Parathyroid adenoma (tissue), 2 donors: Measurements from ENCODE around the gene NBAS.

Source experiments
- H2AFZ ChIP-seq: fragments of 300-600 bp; sonication (generic); one replicate; pipeline ENCODE4 v1.7.0; 2017; ENCODE audit warnings: antibody characterized with exemption, mild to moderate bottlenecking
- H3K27ac ChIP-seq: fragments of 300-600 bp; sonication (generic); one replicate; pipeline ENCODE4 v1.7.0; 2017
- H3K27me3 ChIP-seq: fragments of 300-600 bp; sonication (generic); one replicate; pipeline ENCODE4 v1.7.0; 2017; ENCODE audit warnings: low read length; ENCODE audit not compliant: control insufficient read depth, insufficient read depth
- H3K36me3 ChIP-seq: fragments of 300-600 bp; sonication (generic); one replicate; pipeline ENCODE4 v1.7.0; 2017; ENCODE audit warnings: low read length; ENCODE audit not compliant: control insufficient read depth, insufficient read depth
- H3K4me1 ChIP-seq: fragments of 300-600 bp; sonication (generic); one replicate; pipeline ENCODE4 v1.7.0; 2017; ENCODE audit warnings: control low read depth
- H3K4me2 ChIP-seq: fragments of 300-600 bp; sonication (generic); one replicate; pipeline ENCODE4 v1.7.0; 2017; ENCODE audit warnings: low read length
- H3K4me3 ChIP-seq: fragments of 300-600 bp; sonication (generic); one replicate; pipeline ENCODE4 v1.7.0; 2017; ENCODE audit warnings: low read depth, low read length
- H3K79me2 ChIP-seq: fragments of 300-600 bp; sonication (generic); one replicate; pipeline ENCODE4 v1.7.0; 2017; ENCODE audit warnings: control low read depth
- H3K9ac ChIP-seq: fragments of 300-600 bp; sonication (generic); one replicate; pipeline ENCODE4 v1.7.0; 2017; ENCODE audit warnings: mild to moderate bottlenecking
- H3K9me3 ChIP-seq: fragments of 300-600 bp; sonication (generic); one replicate; pipeline ENCODE4 v1.7.0; 2017; ENCODE audit warnings: low read length; ENCODE audit not compliant: control insufficient read depth
- TF ChIP-seq, protein P1 (sequence below): fragments of 300-600 bp; sonication (generic); IDR thresholded peaks from one replicate; pipeline ENCODE4 v1.7.0; 2017; ENCODE audit warnings: antibody characterized with exemption, mild to moderate bottlenecking
- donor health status: primary hyperparathyroidism.

The NBAS gene

GRCh38 chr2:15388406-15389325 is 172.5 kb downstream of the NBAS start:
- TF ChIP-seq, protein P1, sequence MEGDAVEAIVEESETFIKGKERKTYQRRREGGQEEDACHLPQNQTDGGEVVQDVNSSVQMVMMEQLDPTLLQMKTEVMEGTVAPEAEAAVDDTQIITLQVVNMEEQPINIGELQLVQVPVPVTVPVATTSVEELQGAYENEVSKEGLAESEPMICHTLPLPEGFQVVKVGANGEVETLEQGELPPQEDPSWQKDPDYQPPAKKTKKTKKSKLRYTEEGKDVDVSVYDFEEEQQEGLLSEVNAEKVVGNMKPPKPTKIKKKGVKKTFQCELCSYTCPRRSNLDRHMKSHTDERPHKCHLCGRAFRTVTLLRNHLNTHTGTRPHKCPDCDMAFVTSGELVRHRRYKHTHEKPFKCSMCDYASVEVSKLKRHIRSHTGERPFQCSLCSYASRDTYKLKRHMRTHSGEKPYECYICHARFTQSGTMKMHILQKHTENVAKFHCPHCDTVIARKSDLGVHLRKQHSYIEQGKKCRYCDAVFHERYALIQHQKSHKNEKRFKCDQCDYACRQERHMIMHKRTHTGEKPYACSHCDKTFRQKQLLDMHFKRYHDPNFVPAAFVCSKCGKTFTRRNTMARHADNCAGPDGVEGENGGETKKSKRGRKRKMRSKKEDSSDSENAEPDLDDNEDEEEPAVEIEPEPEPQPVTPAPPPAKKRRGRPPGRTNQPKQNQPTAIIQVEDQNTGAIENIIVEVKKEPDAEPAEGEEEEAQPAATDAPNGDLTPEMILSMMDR: no peak
- Histone ChIP-seq H3K4me3 (no peak overlapping the region), H3K27ac (no peak overlapping the region), H3K9me3 (no peaks in the 10 kb centered on the region), H3K79me2 (no peaks in the 10 kb centered on the region), H3K36me3 (no peaks in the 10 kb centered on the region), H3K27me3 (no peaks in the 10 kb centered on the region), H3K4me2 (no peak overlapping the region), H3K4me1 (no peaks in the 10 kb centered on the region), H3K9ac (no peak overlapping the region), H2AFZ (no peak overlapping the region)

GRCh38 chr2:15385184-15385583 is 175.9 kb downstream of the NBAS start:
- Histone ChIP-seq H3K4me3 (no peak overlapping the region), H3K27me3 (no peaks in the 10 kb centered on the region), H3K79me2 (no peaks in the 10 kb centered on the region), H3K4me2 (no peak overlapping the region), H3K4me1 (no peaks in the 10 kb centered on the region), H3K9me3 (no peaks in the 10 kb centered on the region), H2AFZ (no peak overlapping the region), H3K36me3 (no peaks in the 10 kb centered on the region), H3K27ac (no peak overlapping the region), H3K9ac (no peak overlapping the region)
- TF ChIP-seq, protein P1: no peak

DNA sequence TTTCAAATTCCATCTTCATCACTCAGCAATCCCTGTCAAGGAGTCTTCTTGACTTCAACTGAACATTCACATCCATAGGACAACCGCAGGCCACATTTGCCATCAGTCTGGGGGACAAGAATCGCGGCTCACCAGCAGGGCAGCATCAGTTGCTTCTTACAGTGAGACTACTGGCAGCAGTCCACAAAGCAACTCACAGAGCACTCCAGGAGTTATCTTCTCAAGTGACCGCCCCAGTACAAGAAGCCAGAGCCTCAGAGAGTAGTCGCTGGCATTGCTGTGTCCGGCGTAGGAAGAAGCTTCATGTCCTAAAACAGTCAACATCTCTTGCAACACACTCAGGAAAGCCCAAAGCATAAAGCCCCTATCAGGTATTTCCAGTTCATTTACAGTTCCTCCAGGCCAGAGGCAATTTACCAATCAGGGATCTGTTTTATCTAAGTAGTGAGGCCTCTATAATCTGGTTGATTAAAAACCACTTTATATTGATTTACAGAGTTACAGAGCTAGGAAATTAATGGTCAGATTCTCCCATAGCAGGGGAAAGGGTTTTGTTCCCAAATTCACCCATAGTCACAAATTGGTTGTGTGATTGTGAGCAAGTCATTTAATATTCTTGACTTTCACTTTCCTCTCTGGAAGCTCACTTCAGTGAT is 177.3 kb downstream of the NBAS start:
- no peaks in the 10 kb centered on the region for H3K27me3 ChIP-seq
- H3K9me3 ChIP-seq: no peaks in the 10 kb centered on the region
- H3K9ac ChIP-seq: no peak overlapping the region
- H3K27ac ChIP-seq: no peak overlapping the region
- H2AFZ ChIP-seq: no peak overlapping the region
- no peak overlapping the region for H3K4me2 ChIP-seq
- H3K4me3 ChIP-seq: no peak overlapping the region
- H3K4me1 ChIP-seq: no peaks in the 10 kb centered on the region
- no peaks in the 10 kb centered on the region for H3K36me3 ChIP-seq
- TF ChIP-seq, protein P1: no peak
- H3K79me2 ChIP-seq: no peaks in the 10 kb centered on the region

DNA sequence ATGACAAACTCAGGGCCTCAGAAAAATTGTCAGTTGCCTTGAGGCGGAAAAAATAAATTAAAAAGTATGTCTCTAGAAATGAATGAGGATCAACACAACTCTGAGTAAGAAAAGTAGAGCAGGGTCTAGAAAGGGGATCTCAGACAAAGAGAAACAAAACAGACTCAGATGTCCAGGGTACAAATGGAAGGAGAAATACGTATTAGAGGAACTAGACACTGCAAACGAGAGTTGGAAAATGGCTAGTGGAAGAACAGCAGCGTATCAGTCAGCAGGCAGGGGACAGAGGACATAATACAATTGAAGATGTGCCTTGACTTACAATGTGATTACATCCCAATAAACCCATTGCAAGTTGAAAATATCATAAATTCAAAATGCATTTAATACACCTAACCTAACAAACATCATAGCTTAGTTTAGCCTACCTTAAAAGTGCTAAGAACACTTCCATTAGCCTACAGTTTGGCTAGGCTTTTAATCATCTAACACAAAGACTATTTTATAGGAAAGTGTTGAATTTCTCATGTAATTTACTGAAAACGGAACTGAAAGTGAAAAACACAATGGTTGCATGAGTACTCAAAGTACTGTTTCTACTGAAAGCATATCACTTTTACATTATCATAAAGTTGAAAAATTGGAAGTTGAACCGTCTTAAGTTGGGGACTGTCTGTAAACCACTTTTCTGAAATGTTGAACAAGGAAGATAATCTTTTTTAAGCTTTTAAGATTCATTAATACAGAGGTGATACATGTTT is 182.8 kb downstream of the NBAS start:
- H3K4me2 ChIP-seq: no peak overlapping the region
- H3K9ac ChIP-seq: no peak overlapping the region
- no peaks in the 10 kb centered on the region for H3K36me3 ChIP-seq
- no peaks in the 10 kb centered on the region for H3K79me2 ChIP-seq
- no peak overlapping the region for H3K4me3 ChIP-seq
- H3K27ac ChIP-seq: no peak overlapping the region
- H3K27me3 ChIP-seq: no peaks in the 10 kb centered on the region
- TF ChIP-seq, protein P1: no peak
- no peaks in the 10 kb centered on the region for H3K4me1 ChIP-seq
- no peak overlapping the region for H2AFZ ChIP-seq
- no peaks in the 10 kb centered on the region for H3K9me3 ChIP-seq
